GM21360 (cell line): Measurements from ENCODE around the gene RAB36.

Experiments used
- ATAC-seq: cut with Tn5 transposase; IDR thresholded peaks from one replicate; pipeline ENCODE4 v1.9.1; 2021; ENCODE audit warnings: mild to moderate bottlenecking, moderate library complexity; ENCODE audit not compliant: unreplicated experiment

RAB36 gene

GRCh38 chr22:23156286-23156685, 11.0 kb downstream of the RAB36 start:
- ATAC-seq: no peak

GRCh38 chr22:23157560-23158515, 12.6 kb downstream of the RAB36 start:
- ATAC-seq: no peak

GRCh38 chr22:23158516-23159290, 13.4 kb downstream of the RAB36 start:
- ATAC-seq: no peak

- no peak for ATAC-seq
Measured at GRCh38 chr22:23159291-23159630, 14.0 kb downstream of the RAB36 start.

- no peak for ATAC-seq
Measured at GRCh38 chr22:23161029-23161428, 15.8 kb downstream of the RAB36 start.

- no peak for ATAC-seq
Measured at GRCh38 chr22:23161574-23161973, 16.3 kb downstream of the RAB36 start.

GRCh38 chr22:23163665-23164064, 18.4 kb downstream of the RAB36 start:
- ATAC-seq: no peak

- no peak for ATAC-seq
Measured at GRCh38 chr22:23164091-23164490, 18.8 kb downstream of the RAB36 start.

- no peak for ATAC-seq
Measured at GRCh38 chr22:23166042-23166831, 21.0 kb downstream of the RAB36 start.

GRCh38 chr22:23166841-23167616, 21.8 kb downstream of the RAB36 start:
- ATAC-seq: no peak

- no peak for ATAC-seq
Measured at GRCh38 chr22:23168391-23169042, 23.2 kb downstream of the RAB36 start.

GRCh38 chr22:23169043-23169406, 23.7 kb downstream of the RAB36 start:
- no peak for ATAC-seq

- no peak for ATAC-seq
Measured at GRCh38 chr22:23175817-23176644, 30.8 kb downstream of the RAB36 start.

- ATAC-seq: no peak
Measured at GRCh38 chr22:23176645-23177027, 31.4 kb downstream of the RAB36 start.

GRCh38 chr22:23177197-23177596, 31.9 kb downstream of the RAB36 start:
- ATAC-seq: no peak

GRCh38 chr22:23178512-23179254, 33.4 kb downstream of the RAB36 start:
- ATAC-seq: no peak

- ATAC-seq: no peak
Measured at GRCh38 chr22:23179381-23180299, 34.4 kb downstream of the RAB36 start.
